ENCODE measurements around the gene CGNL1.

The CGNL1 gene

DNA sequence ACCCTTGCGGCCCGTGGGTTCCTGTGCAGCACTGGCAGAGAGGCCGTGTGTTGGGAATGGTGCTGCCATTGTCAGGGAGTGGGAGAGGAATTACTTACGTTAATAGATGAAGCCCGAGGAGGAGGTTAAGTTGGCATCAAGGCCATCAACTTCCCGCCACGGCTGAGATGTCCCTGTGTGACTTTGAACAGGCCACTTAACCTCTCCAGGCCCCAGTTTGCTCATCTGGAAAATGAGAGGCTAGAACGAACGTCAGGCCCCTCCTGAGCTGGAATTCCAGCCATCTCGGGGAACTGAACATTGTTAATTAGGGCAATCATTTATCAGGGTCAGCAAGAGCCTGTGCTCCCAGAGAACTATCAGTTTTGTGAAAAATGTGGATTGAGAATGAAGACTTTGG is 124.0 kb downstream of the CGNL1 start:
- DNase-seq: no peak

DNA sequence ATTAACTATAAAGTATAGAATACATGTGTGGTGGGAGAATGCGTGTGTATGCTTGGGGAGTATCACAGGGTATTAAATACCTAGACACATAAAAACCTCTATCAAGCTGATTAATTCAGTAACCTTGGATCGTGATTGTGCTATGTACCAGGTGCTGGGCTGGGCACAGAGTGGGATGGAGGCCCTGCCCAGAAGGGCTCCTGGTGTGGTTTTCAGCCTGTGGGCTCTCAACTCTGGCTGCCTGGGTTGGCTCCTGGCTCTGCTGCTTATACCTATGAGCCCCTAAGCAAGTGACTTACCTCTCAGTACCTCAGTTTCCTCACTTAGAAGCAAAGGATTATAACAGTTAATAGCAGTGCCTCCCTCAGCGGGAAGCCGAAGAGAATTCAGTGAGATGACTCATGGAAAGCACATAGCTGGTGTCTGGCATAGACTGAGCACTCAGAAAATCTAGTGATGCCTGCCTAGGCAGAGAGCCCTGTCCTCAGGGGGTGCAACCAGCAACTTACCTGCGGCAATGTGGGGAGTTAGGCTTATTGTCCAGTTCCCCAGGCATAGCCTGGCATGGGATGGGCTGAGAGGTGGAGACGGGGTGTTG is 124.8 kb downstream of the CGNL1 start:
- DNase-seq: no peak

DNA sequence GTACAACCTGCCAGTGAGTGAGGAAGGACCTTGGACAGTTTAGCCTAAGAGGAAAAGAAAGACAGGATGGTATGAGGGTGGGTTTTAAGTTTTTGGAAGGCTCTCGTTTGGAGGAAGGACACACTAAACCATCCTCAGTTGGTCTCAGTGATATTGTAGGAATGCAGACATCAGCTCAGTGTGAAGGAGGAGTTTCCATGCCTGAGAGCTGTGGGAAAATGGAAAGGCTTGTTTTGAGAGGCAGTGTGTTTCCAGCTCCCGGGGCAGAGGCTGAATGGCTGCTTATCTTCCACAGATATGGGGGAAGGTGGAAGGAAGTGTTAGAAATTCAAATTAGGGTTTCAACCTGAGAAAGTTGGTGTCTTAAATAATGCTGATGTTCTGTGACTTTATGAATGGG is 125.8 kb downstream of the CGNL1 start:
- no peak for DNase-seq

DNA sequence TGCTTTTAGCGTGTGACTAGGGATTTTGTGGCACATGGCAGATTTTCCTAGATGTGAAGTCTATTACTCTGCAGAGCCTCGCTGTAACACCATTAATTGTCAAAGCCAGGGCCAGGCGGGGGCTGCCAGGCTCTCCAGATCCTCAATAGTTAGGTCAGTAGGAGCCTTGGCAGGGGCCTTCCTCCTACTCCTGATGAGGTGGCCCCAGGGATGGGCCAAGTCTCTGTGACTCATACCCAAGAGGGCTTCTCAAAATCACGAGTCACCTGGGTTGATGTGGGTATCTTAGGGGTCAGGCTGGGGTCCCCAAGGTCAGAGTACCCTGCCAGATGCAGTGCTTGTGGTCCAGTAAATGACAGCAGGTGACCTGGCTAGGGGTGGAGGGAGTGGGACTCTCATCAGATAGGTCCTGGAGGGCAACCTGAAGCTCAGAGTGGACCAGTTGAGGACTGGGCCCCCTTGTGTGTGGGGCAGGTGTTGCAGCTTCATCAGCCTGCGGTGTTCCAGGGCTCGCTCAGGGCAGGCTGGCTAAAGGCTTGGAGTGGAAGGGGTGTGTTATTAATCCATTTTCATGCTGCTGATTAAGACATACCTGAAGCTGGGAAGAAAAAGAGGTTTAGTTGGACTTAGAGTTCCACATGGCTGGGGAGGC is 126.9 kb downstream of the CGNL1 start:
- no peak for DNase-seq

DNA sequence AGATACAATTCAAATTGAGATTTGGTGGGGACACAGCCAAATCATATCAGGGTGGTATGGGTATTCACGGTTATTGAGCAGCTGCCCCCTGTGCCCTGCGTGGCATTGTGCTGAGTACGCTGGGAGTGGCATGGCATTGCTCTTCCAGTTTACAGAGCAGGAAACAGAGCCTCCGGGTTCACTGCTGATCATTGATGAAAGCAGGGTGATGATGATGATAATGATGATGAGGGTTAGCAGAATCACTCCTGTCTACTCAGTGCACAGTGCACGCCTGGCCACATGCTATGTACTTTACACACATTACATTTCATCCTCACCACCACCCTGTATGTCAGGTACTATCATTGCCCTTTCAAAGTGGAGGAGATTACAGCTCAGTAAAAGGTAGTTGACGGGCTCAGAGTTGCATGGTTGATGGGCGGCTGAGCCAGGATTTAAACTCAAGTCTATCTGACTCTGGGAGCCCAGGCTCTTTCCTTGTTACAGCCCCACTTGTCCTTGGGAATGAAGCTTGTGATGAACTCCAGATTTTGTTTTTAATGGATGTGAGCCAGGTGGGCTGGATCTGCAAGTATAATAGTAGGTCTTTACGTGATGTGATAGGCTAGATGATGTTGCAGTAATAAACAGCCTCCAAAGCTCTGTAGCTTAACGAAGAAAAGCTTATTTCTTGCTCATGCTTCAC is 127.8 kb downstream of the CGNL1 start:
- no peak for DNase-seq

DNA sequence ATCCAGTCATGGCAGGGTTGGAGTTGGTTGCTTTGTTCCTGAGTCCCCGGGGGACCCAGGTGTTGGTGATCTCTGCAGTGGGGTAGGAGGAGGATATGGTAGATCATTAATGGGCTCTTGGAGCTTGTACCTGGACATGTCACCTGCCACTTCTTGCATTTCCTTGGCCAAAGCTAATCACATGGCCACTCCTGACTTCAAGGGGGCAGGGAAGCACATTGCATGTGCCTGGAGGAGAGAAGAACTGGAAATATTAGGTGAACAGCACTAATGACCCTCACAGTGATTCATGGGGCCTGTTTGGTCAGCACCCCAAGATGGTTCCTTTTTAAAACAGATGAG is 128.3 kb downstream of the CGNL1 start:
- no peak for DNase-seq

DNA sequence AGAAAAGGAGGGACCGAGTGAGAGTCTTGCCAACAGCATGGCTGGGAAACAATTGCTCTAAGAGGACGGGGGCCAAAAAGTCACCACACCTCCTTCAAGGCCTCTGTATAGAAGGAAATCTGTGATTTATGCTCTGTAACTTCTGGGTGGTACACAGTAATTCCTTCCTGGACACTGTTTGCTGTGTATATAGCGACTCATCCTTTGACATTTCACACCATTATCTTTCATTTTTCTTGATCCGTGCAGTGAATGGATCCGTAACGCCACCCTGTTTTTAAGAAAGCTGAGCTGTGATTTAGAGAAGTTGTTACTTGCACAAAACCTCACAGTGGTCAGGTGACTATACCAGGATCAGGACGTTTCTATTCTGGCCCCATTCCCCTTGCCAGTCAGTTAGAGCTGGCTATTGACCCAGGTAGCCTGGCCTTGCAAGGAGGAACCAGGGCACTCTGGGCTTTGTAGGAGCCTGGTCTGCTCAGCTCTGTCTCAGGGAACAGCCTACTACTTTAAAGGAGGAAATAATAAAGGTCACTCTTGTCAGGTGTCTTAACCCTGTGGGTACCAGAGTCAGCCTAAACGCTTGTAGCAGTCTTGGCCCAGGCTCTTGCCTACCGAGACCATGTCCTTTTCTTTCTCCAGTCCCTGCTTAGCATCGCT is 128.9 kb downstream of the CGNL1 start:
- DNase-seq: no peak

DNA sequence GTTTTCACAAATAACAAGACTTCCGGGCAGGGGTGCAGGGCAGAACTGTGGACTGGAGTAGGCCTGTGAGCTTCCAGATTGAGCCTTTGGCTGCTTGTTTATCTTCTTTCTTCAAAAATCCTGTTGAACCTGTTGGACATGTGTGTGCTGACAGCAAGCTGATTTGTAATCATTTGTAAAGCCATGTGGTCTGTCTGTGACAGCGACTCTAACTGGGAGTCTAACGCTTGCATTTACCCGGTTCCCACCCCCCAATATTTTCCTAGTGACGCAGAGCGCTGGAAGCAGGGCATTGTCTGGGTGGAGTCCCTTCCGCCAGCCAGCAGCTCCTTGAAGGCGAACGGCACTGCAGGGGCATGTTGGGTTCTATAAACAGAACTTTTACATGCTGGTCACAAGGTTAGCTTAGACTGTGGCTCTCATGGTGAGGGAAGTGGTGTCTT is 129.7 kb downstream of the CGNL1 start:
- DNase-seq: no peak

DNA sequence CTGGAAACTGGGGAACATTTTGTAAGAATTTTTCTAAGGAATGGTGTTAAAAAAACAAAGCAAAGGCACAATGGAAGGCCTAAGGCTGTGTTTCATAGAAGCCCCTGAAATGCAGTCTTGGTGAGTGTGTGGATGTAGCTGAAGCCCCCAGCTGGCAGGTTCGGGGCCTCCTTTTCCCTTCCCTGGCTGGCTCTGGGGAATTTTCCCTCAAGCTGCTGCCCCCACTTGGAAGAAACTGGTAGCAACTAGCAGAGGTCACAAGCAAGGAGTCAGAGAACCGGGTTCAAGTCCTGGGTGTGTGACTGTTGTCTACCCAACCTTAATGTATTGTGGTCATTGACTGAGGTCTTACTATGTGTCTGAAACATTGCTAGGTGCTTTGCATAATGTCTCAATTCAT is 130.1 kb downstream of the CGNL1 start:
- no peak for DNase-seq

DNA sequence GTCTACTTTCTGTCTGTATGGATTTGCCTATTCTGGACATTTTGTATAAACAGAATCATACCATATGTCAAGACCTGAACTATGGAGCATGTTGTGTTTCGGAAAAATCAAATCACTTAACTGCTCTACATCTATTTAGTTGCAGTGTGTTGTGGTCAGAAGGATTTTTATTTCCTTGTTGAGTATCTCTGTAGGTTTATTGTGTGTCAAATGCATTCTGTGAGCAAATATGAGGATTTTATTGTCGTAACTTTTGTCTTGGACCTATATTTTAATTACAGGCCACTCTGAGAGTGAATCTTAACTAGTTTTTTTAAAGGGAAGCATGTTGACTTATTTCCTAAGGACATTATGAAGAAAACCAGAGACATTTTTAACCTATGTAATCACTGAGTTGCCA is 130.8 kb downstream of the CGNL1 start:
- no peak for DNase-seq

DNA sequence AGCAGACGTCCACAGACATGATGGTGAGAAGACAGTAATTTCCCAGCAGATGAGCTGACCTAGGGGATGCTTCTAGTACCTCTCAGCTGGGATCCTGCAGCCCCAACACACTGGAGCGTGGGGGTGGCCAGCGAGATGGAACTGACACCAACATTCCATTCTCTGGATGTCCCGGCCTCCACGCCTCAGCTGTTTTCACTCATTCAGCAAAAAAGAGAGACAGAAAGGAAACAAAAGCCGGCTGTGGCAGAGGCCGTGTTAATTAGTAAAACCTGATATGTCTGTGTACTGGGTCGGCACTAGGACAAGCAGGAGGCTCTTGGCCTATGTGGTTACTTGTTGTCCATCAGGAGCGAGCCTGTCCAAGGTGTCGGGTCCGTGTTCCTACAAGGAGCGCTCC is 132.8 kb downstream of the CGNL1 start:
- DNase-seq: no peak

DNA sequence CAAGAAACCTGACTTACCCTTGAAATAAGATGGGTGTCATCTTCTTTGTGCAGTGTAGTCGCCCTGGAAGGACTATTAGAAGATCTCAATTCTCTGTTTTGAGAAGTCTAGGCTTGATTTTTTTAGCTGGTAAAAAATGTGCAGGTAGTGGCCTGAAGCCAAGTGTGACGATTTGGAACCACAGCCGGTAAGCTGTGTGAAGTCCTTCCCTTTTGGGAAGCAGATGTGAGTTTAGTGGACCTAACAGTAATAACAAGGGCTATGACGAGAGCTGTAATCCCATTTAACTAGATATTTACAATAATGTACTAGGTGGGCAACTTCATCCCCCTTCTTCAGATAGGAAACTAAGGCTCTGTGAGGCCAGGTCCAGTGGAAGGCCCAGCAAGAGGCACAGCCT is 133.7 kb downstream of the CGNL1 start:
- no peak for DNase-seq

DNA sequence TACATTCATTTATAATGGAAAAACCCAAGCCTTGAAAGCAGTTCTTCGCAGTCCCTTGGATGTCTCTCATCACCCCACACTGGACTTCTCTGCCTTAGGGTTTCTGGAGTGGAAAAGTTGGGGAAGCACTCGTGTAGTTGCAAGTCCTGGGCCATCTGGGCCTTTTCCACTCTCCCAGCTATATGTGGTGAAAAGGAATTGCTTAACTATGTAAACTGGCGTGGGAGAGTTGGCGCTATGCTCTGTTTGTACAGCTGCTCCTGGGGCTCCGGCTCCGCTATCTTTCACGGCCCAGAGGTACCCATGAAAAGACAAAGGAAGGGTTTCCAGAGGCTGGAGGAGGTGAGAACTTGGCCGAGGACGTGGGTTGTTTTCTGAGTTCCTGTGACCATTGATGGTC is 134.3 kb downstream of the CGNL1 start:
- peak; percentile 58 to 89 for DNase-seq

DNA sequence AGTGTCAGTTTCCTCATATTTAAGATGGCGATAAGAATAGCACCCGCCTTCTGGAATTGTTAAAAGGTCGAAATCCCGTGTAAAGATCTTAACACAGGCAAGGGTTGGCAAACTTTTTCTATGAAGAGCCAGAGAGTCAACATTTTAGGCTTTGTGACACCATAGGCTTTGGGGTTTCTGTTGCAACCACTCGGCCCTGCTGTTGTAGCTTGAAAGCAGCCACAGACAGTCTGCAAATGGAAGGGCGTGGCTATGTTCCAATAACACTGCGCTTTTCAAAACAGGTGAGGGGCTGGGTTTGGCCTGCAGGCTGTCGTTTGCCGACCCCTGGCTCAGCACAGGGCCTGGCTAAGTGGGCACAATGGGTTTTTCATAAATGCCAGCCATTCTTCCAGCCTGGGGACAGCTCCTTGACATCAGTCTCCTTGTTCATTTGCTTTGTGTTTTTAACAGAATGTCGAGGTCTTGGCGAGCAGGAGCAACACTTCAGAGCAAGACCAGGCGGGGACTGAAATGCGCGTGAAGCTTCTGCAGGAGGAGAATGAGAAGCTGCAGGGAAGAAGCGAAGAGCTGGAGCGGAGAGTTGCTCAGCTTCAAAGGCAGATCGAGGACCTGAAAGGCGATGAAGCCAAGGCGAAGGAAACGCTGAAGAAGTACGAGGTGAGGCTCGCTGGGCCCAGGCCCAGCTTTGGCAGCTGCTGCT is 140.2 kb downstream of the CGNL1 start:
- no peak for DNase-seq

DNA sequence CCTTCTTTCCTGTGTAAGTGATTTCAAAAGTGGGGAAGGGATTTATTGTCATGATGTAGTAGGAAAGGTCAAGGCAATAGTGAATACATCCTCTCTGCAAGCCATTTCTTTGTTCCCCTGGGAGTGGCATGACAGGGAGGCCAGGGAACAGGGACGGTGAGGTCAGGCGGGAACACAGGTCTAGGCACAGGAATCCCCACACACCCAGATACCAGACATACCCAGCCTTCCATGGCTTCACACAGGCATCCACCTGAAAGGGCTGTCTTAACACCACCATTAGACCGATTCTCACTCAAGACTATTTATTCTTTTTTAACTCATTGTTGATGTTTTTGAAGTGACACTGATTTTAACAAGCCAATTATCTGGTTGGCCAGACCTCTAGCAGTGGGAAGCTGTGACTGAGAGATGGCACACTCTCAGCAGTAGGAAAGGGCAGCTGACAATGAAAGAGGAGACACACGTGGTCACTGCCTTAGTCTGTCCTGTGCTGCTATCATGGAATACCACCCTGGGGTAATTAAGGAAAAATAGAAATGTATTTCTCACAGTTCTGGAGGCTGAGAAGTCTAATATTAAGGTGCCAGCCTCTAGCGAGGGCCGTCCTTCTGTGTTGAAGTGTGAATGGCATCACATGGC is 140.8 kb downstream of the CGNL1 start:
- DNase-seq: no peak

DNA sequence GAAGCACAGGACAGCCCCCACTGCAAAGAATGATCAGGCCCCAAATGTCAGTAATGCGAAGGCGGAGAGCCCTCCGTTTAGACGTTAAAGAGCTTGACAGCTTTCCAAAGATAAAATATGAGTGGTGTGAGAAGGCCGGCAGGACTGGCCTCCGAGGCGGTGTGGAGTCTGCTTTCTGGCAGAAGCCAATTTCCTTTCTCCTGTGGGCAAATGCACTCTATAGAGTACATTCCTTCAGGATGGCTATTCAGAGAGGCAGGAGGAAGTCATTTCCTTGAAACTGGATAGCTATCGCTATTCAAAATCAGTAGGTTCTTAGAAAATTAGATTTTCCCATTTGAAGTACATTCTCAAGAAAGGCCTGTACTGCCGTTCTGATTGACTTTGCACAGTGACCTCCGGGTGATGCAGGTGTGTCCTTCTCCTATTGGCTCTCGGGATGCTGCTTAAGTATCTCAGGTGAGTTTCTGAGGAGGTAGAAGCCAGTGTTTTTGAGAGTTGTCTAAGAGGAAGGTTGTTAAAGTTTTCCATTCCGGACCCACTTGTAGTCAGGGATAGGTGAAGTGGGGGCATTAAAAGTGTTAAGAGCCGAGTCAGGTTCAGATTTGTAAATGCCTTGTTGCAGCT is 142.6 kb downstream of the CGNL1 start:
- no peak for DNase-seq

DNA sequence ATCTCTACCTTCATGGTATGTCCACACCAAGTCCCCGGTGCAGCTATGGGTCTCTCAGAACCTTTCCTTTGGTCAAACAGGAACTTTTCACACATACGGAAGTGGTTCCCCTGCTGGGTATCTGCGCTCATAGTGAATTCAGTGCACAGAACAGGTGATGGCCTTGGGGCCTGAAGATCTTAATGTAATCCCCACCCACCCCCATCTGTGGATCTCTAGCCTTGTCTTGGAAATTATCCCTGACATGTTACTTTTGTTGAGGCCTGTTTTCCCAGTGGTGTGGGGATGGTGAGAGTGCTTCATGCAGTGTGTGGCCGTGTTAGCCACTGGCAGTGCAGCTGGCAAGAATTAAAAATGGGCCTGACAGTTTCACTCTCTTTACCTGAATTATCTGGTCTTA is 143.5 kb downstream of the CGNL1 start:
- DNase-seq: no peak

DNA sequence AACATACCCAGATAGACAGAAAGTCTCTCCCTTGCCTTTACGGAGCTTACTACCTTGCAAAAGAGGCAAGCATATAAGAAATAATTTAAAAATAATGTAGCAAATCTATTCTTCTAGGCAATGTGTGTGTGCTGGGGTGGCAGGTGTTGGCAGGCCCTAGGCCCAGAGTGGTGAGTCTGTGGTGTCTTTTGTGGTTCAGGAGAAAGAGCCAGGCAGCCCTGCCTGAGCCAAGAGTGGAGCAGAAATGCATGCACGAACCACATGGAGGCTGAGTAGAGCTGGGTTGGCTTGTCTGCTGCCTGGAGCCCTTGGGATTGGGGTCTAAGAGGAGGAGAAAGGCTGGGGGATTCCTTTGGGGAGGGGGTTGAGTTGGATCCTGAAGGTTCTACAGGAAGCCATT is 145.2 kb downstream of the CGNL1 start:
- no peak for DNase-seq

DNA sequence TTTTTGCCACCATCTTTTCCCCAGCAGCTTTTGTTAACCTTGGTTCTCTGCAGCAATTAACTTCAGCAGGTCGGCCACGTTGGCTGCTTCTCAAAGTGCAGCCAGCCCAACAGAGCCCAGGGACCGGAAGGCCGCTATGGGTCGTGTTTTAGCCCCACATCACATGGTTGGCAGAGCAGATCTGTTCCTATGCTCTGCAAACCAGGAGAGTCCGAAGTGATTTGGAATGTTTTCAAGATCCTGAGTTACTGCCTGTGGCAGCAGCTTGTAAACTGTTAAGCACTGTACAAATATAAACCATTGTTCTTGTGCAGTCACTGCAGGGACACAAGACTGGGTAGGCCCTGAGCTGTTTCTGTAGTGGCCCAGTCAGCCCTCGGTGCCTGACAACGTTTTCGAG is 145.8 kb downstream of the CGNL1 start:
- DNase-seq: peak in 1 of 2 experiments; percentile 11

DNA sequence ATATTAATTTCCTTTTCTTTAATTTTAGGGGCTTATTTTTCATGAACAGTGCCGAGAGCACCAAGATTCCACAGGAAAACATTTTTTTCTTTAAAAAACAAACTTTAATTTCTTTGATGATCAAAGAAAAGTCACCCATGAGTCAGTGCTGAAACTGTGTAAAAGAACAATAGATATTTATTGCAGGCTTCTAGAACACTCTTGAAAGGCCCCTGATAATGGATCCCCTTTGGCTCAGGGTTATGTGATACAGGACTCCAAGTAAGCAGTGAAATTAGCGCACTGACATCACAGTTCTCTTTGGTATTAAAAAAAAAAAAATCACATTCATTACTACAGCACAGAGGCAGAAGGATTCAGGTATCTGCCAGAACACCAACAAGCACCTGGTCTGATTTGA is 149.3 kb downstream of the CGNL1 start:
- DNase-seq: no peak

DNA sequence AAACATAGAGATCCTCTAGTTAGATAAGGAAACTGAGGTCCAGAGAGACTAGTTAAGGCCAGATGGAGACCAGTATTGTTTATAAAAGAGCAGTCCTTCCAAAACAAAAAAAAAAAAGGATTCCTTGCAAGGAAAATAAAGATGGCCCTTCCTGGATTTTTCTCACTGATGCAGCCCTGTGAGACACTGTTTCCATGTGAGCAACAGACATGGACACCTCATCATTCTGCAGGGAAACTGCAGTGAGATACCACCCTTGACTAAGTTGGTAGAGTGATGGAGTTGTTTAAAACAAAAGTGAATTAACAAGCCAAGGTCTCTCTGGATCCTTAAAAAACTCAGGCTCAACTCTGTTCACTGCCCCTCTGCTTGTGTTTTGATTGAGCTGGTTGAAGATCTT is 149.8 kb downstream of the CGNL1 start:
- DNase-seq: no peak

DNA sequence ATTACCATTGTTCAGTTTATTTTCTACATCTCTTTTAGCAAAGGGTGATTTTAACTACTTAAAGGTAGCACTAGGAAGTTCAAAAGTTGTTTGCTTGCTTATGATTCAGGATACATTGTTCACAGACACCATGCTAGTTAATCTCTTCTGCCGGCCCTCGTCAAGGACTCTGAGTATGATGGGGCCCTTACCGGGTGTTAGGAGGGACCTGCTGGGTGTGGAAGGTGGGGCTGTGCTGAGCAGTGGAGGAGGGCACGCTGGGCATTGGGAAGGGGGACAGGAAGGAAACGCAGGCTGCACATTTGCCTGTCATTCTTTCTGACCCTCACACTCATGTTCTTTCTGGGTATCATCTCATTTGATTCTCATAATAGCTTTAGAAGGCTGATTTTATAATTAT is 150.3 kb downstream of the CGNL1 start:
- DNase-seq: no peak

Data from NCI-H2081 (cell line).